ENCODE measurements around the gene NKD1. TPM values are rescaled to one million over a fixed set of nuclear protein-coding genes. Genes with fewer than 3 reads are reported as not detected.

NKD1 gene
- total and polyA plus RNA-seq, 2 of the 8 experiments (the other 6 are each of a cell fraction or from before 2014, with no cell fraction given): 0.70 to 4.5 TPM

- TF ChIP-seq CHD7 (IDR thresholded peaks at IDR 0.05; ENCODE audit: insufficient replicate concordance, low read length) (no peak), PHF8 (conservative IDR thresholded peaks at IDR 0.05; ENCODE audit: low read depth, low read length) (no peak), SIRT6 (IDR thresholded peaks at IDR 0.05; ENCODE audit: low read length) (no peak), CREB1 (IDR thresholded peaks at IDR 0.05) (no peak), RFX5 (IDR thresholded peaks at IDR 0.05; ENCODE audit: borderline replicate concordance, low read depth, low read length) (no peak), ASH2L (IDR thresholded peaks at IDR 0.05; ENCODE audit: low read length) (no peak), MAFK (IDR thresholded peaks at IDR 0.05; ENCODE audit: low read depth, low read length) (no peak), BRCA1 (IDR thresholded peaks at IDR 0.05; ENCODE audit: low read depth, low read length) (no peak), EP300 (IDR thresholded peaks at IDR 0.05; ENCODE audit: borderline replicate concordance in 1 of 2, low read depth in 2 of 2, low read length in 2 of 2) (no peak), SP1 (IDR thresholded peaks at IDR 0.05; ENCODE audit: low read depth, low read length) (no peak), KDM5A (IDR thresholded peaks at IDR 0.05; ENCODE audit: low read length) (no peak), BACH1 (IDR thresholded peaks at IDR 0.05; ENCODE audit: low read length) (no peak), CBX8 (IDR thresholded peaks at IDR 0.05; ENCODE audit: borderline replicate concordance, low read depth, low read length) (no peak)
Measured at GRCh38 chr16:50634090-50634489, 85.9 kb downstream of the NKD1 start (continued).

Measured in H1 (cell line).